ENCODE results near the gene PCCA.
"Not testable (repeated sequence)": the region's sequence is repeated elsewhere in the genome, so short reads cannot be mapped to it uniquely, and the experiment has no call there.

Gene PCCA

DNA sequence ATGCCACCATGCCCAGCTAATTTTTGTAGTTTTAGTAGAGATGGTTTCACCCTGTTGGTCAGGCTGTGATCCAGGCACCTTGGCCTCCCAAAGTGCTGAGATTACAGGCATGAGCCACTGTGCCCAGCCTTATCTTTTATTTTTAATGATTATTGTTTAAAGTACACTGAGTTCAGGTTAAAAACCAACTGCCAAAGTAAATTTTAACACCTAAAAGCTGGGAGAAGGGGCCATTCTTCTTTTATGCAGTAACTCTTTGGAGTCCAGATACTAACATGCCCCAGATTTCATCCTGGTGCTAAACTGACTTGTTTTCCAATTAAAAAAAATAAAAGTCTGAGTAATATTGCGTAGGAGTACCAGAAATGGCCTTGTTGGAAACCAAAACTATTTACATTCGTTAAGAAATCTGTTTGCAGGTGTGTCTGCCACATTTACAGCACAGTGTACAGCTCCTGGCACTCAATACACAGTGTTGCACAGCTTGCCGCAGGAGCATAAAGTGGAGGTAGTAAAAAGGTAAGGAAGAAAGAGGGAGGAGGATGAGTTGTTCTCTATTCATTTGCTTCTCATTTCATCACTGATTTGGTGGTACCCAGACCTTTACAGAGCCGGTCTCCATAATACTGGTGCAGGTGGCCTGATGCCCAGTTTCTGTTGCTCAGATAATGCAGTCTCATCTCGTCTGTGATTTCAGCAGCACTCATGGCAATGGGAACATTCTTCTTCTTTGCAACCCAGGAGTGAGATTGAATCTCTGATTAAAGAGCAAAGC is 108.9 kb downstream of the PCCA start:
- no peak for DNase-seq

DNA sequence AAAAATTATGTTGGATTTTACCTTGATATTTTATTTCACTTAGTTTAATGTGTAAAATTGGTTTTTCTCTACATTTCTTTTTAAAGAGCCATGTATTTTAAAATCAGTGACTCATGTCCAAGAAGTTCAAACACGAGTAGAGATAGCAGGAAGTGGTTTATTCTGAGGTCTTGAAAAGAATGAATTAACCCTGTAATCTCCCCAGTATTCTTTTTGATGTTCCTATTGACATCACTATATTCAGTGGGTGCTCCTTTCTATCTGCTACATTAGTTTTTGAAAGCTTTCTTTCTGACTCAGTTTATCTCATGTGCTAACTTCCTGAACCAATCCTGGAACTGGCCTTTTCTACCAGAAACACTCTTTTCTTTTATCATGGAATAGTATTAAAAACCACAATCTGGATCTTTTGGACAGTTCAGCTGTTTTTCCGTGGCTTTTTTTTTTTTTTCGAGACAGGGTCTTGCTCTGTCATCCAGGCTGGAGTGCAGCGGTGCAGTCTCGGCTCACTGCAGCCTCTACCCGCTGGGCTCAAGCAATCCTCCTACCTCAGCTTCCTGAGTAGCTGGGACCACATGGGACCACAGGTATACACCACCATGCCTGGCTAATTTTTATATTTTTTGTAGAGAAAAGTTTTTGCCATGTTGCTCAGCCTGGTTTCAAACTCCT is 114.9 kb downstream of the PCCA start:
- no peak for DNase-seq

DNA sequence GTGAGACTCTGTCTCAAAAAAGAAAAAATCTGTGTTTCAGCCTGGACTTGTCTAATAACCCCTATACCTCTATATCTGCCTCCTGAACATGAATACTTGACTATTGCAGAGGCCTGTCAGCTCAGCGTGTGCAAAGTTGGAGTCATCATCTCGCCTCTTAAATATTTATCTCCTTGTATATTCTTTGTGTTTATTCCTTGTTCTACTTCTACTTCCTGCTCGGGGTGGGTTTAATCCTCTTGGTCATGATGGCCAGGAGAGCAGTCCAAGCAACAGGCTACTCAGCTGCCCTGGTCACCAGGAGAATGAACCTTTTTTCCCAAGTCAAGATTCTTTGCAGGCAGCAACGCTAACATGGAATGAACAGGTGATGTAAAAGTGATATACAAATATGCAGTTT is 119.1 kb downstream of the PCCA start:
- DNase-seq, result no peak

DNA sequence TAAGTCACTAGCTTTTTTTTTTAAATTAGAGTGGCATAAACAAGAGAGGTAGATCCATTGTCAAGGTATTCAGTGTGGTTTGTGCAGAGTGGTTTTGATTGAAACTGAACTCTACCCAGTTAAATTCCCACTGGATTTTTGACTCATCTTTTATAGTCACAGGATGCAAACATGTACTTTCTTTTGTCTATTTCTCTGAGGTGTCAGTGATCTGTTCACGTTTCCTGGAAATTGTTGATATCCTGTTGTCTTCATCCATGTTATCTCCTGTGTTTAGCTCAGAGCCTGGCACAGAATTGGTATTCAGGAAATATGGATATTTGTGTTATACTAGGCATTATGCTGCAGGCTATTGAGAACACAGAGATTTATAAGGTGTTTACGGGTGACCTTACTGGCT is 119.7 kb downstream of the PCCA start:
- DNase-seq, result no peak

DNA sequence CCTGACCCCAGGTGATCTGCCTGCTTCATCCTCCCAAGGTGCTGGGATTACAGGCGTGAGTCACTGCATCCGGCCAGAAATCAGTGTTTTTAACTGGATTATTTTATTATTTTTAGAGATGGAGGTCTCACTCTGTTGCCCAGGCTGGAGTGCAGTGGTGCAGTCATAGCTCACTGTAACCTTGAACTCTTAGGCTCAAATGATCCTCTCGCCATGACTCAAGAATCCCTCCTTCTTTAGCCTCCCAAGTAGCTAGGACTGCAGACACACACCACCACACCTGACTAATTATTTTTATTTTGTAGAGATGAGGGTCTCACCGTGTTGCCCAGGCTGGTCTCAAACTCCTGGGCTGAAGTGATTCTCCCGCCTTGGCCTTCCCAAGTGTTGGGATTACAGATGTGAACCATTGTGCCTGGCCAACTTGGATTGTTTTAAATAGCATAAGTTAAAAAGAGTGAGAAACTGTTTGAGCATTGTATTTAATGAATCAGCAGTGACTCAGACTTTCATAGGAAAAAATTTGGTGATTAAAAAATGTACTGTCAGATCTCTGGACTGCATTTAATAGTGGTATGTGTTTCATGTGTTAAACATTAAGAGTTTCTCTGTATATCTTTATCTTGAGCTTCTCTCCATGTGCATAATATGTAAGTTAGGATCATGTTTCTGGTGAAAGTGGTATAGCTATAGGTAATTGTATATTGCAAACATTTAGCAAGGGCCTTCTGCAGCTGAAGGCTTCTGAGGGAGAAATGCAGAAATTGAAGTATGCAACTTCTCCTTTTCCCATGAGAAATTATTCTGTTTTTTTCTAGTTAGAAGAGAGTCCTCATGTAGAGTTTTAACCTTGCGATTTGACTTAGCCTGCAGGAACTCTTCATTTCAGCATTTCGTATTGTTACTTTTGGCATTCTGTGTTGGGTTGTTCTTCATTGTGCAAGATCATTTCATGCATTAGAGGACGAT is 121.2 kb downstream of the PCCA start:
- DNase-seq, result no peak

DNA sequence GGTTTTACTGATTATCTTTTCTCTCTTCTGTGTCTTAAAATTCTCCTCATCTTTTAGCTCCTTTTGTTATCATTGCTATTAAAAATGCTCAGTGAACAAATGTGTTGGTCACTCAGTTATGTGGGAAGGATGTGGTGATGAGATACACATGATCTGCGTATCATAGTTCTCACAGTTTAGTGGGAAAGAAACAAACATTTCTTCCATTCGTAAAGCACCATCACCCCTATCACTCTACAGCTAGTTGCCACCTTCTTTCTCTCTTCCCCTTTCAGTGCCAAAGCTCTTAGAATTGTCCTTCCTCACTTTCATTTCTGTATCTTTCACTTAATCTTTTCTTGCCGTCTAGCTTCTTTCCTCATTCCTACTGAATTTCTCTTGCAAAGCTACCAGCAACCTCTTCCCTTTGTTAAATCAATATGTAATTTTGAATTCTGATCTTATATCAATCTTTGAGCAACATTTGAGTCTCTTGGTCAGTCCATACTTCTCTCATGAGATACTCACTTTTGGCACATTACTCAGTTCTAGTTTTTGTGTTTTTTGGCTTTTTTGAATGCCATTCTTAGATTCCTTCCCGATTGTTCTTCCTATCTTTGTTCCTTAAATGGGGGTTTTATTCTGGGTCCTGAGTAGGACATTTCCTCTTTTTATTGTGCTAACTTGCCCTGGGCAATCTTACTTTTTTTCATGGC is 122.3 kb downstream of the PCCA start:
- no peak for DNase-seq

DNA sequence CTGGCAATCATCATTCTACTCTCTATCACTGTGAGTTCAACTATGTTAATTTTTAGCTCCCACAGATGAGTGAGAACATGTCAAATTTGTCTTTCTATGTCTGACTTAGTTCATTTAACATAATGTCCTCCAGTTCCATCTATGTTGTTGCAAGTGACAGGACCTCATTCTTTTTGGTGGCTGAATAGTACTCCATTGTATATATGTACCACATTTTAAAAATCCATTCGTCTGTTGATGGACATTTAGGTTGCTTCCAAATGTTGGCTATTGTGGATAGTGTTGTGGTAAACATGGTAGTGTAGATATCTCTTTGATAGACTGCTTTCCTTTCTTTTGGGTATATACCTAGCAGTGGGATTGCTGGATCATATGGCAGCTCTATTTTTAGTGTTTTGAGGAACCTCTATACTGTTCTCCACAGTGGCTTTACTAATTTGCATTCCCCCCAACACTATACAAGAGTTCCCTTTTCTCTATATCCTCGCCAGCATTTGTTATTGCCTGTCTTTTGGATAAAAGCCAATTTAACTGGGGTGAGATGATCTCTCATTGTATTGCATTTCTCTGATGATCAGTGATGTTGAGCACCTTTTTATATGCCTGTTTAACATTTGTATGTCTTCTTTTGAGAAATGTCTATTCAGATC is 124.1 kb downstream of the PCCA start:
- DNase-seq, result no peak

DNA sequence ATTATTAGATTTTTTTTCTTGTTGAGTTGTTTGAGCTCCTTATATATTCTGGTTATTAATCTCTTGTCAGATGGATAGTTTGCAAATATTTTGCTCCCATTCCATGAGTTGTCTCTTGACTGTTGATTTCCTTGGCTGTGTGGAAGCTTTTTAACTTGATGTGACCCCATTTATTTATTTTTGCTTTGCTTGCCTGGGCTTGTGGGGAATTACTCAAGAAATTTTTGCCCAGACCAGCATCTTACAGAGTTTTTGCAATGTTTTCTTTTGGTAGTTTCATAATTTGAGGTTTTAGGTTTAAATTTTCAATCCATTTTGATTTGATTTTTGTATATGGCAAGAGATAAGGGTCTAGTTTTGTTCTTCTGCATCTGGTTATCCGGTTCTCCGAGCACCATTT is 124.7 kb downstream of the PCCA start:
- no peak for DNase-seq

DNA sequence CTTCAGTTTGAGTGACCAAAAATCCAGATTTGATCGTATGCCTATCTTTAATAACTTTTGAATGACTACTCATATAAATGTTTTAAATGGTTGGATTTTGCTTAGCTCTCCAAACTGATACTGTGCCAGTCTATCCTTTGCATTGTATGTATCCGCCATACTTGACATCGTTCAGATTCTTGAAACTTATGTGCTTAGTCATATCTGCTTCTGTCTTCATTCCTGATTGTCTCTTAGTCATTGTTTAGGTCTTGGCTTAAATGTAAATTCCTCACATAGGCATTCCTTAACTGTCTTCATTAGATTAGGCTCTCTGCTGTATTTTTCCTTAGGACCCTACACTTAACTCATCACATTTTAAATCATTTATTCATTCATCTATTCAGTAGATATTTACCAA is 126.0 kb downstream of the PCCA start:
- no peak for DNase-seq

DNA sequence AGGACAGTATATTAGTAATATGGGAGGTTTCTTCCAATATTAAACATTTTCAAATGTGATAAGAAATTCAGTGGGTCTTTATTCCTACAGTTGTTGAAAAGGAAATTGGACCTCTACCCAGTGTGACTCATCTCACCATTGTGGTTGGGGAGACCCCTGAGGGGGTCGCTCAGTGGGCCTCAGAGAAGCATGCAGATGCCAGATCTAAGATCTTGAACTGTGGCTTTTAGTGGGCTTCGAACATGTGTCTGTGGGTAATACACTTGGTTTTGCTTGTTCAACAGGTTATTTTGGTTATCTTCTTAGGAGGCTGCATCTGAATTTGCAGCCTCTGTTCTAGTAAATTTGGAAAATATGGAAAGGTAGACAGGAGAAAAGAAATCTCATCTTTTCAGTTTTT is 132.3 kb downstream of the PCCA start:
- DNase-seq, result no peak

DNA sequence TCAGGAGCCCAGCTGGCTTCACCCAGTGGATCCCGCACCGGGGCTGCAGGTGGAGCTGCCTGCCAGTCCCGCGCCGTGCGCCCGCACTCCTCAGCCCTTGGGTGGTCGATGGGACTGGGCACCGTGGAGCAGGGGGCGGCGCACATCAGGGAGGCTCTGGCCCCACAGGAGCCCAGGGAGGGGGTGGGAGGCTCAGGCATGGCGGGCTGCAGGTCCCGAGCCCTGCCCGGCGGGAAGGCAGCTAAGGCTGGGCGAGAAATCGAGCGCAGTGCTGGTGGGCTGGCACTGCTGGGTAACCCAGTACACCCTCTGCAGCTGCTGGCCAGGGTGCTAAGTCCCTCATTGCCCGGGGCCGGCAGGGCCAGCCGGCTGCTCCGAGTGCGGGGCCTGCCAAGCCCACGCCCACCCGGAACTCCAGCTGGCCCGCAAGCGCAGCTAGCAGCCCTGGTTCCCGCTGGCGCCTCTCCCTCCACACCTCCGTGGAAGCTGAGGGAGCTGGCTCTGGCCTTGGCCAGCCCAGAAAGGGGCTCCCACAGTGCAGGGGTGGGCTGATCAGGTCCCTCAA is 135.2 kb downstream of the PCCA start:
- not testable (repeated sequence) for DNase-seq

DNA sequence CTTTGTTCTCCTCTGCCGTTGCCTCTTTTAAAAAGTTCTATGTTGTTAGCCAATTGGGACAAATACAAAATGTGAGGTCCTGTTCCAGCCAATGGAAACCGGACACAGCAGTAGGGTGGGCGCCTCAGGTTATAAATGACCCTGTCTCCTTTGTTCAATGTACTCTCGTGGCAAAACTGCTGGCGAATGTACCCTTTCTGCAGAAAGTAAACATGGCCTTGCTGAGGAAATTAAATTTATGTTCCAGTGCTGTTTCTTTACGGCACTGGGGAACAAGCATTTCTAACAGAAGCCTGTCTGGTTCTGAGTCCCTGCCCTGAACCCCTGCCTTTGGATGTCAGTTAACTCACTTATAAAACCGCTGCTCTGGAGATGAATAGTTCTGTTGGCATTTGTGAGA is 140.7 kb downstream of the PCCA start:
- no peak for DNase-seq

DNA sequence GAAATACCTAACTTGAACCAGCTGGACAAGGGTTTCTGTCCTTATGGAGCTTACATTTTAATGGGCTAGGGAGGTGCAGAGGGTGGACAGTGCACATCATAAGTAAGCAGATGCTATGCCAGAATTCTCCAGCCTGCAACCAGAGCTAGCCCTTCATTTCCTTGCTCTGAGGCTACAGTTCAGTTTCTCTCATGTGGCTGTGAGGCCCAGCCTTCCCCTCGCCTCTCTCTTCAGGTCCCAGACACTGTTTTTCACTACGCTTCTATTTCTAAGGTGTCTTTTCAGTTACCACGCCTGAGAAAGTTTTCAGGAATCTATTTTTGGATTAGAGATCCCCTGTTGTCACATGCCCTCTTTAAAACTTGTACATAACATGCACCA is 141.9 kb downstream of the PCCA start:
- DNase-seq, result no peak

DNA sequence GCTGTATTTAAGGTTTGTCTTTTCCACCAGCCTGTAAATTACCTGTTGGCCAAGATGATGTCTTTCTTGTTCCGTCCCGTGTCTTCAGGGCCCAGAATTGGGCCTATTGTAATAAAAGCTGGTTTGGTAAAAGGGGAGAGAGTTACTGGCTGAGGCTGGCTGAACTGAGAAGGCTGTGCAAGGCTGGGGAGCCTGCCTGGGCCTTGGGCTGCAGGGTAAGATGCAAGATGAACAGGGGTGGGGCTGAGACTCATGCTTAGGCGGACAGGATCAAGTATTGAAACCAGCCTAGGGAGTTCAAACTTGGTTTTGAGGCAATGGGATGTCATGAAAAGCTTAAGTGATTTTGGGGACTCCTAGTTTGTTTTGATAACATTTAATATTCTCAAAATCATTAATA is 142.3 kb downstream of the PCCA start:
- DNase-seq, result no peak

DNA sequence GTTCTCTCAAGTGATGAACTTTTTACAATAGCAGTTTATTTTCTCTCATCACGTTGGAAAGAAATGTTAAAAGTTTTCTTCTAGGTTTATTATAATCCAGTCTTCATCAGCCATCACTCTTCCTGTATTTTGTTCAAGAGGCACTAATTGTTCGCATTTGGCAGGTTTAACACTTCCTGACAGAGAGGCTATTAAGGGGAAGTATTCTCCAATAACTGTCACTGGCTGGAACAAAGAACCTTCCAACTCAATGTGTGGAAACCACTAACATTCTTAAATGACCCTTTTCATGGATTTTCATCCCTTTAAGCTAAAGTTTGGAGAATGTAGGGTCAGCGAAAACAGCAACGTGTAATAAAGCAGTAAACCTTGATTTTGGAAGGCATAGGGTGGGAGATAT is 145.1 kb downstream of the PCCA start:
- no peak for DNase-seq

DNA sequence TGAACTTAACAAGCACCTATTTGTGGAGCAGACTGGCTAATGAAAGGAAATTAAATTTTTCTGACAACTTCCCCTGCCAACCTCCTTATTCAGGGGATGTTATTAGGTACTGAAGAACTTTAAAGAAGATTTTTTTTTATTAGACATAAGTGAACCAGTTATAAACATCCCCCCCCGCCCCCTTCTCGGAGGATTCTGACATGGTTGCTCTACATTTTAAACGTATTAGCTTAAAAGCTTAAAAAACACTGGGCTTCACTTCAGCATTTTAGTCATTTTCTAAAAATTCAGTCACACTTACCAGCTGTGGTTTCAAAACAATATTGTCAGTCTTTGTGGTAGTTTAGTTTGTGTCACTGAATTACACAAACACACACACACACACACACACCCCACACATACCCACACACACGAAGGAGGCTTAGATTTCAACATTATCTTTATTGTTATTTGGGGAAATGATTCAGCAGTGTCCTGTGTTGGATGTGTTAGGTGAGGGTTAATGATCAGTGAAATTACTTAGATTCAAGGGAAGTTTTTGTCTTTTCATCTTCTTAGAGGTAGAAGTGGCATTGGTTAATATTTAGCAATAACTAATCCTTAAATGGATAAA is 145.7 kb downstream of the PCCA start:
- DNase-seq, result no peak

DNA sequence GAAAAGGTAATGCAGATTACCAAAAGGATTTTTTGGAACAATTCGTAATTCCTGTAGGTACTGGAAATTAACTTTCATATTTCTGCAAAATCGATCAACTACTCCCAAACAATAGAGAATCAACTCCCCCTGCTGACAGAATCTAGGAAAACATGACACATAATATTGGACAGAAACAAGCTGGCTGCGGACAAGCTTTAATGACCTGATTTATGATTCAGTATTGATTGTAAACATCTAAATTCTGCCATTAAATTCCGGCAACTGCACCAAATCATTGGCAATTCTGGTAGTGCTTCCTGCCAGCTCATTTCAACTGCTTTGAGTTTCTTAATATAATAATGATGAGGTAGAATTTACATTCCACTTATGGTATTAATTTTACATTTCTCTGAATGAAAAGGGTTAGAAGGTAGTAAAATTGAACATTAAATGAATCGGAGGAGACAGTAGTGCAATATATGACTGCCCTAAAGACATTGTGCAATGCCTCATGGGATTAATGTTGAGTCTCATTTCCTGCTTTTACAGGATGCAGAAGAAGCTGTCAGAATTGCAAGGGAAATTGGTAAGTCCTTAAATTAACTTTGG is 146.5 kb downstream of the PCCA start:
- DNase-seq, result peak; percentile 76

DNA sequence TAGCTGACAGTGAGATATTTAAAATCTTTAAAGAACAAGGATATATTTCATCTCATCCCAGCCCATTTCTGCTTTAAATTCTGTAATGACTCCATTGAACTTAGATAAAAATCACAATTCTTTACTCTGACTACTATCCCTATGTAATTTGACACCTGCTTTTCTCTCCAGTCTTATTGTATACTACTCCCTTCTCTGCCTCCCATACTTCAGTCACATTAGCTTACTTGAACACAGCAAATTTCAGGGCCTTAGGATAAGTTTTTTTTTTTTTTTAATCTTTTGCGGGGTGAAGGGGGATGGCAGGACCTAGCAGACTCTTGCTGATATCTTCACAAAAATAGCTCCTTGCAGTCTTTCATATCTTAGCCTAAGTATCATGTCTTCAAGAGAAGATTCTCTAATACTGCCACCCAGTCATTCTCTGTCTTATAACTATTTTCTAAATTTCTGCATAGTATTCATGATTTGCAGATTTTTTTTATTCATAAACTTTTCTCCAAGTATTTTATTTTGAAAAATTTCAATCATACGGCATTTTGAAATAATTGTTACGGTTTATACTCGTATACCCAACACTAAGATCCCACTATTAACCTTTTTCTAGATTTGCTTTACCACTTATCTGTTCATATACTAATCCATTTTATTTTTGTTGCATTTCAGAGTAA is 151.4 kb downstream of the PCCA start:
- DNase-seq, result no peak

DNA sequence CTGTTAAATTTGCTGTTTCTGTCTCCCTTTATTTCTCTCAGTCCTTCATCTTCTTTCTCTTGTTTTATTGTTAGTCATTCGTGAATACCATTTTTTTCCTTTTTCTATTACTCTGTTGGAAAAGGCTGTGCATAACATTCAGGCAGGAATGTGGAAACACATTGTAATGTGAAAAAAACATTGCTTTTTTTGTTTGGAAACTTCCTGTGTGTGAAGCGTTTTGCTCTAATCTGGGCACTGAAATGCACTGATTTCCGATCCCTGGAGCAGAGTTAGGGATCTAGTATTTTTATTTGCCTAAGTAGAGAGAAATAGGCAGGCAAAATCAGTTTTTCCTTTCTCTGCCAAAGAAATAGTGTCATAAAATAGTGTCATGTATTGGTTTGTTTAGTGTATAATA is 155.5 kb downstream of the PCCA start:
- no peak for DNase-seq

DNA sequence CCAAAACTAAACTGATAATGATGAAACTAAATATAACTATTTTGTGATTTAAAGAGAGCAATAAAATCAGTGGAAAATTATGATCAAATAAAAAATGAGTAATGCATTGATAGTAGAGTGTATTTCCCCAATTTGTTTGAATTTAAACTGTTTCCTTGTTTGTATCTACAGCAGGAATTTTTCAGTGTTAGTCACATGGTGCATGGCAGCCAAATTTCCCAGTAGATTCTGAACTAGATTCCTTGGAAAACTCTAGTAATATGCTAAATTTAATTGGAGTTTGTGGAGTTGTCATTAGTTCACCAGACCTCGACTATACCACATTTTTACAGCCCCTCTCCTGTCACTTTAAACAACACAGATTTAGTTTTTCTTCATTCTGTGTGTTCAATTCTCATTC is 156.2 kb downstream of the PCCA start:
- DNase-seq, result no peak

DNA sequence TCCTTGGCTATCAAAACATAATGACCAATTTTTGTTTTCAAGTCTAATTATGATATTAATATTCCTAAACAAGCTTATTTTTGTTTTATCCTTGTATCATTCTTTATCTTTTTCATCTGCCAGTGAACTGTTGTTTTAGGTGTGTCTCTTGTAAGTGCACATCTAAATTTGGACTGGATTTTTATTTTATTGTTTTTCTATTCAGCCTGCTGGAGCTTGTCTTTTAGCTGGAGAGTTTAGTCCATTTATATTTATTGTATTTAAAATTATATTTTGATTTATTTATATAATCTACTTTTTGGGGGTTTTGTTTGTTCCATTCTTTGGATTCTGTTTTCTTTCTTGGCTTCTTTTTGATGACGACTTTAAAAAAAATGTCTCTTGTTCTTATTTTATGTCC is 159.0 kb downstream of the PCCA start:
- DNase-seq, result no peak

All from DMS79 treated with DMSO at 0.1 percent for 48 hours (cell line).